ENCODE results near the gene FAM53A.
A peak's percentile ranks its signal among the peaks of the same experiment; 100 is the strongest.

Gene FAM53A

GRCh38 chr4:1637580-1638271 is 46.4 kb downstream of the FAM53A start:
- no peak for DNase-seq

- DNase-seq, result no peak
These were observed 47.5 kb downstream of the FAM53A start for GRCh38 chr4:1636490-1637211.

GRCh38 chr4:1635464-1635863 is 48.6 kb downstream of the FAM53A start:
- DNase-seq, result no peak

DNA sequence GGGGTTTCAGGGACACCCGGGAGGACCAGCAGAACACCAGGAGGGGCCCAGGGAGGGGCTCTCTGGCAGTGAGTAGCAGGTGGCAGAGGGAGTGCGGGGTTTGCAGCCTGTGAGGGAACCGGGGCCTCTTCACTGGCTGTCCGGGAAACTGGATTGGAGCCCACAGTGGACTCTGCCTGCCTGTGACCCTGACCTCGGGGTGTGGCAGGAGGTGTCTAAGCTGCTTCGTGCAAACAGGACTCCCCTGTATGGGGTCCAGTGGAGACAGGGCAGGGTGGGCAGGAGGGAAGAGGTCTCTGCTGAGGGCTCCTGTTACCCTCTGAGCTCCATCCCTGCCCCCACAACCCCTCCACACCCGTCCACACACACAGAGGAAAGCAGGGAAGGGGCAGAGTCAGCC is 50.1 kb downstream of the FAM53A start:
- no peak for DNase-seq

GRCh38 chr4:1632109-1633104 is 51.7 kb downstream of the FAM53A start:
- no peak for DNase-seq

- DNase-seq, result no peak
These were observed 53.0 kb downstream of the FAM53A start for GRCh38 chr4:1631136-1631535.

DNA sequence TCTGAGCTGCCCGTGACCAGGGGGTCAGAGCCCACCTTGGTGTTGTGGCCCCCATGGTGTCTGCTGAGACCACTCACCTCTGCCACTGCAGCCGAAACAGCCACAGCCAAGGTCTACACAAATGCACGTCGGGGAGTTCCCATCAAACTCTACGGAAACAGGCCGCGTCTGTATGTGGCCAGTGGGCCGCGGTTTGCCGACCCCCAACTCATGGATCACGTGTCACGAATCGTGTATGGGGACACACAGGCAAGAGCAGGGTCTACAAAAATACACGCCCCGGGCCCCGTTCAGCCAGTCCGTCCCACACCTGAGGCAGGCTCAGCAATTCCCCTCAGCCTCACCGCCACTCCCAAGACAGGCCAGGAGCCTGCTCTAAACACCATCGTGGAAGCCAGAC is 53.8 kb downstream of the FAM53A start:
- DNase-seq, result no peak

DNA sequence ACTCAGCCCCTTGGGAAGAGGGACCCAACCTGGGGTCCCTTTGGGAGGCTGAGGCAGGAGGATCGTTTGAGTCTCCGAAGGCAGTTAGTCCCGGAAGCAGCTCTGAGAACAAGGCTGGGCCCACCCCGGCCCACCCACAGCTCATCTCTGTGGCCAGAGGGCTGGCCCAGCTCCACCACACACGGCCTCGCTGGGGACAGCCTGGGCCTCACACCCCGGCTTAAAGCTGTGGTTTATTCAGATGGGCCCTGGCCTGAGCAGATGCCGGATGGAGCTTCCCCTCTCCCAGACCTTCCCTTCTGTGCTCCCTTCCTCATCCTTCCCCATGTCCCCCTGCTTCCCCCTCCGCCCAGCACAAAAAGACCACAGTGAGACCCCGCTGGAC is 54.4 kb downstream of the FAM53A start:
- no peak for DNase-seq

- DNase-seq, result peak; percentile 78
These were observed 55.0 kb downstream of the FAM53A start for GRCh38 chr4:1628892-1629698.

DNA sequence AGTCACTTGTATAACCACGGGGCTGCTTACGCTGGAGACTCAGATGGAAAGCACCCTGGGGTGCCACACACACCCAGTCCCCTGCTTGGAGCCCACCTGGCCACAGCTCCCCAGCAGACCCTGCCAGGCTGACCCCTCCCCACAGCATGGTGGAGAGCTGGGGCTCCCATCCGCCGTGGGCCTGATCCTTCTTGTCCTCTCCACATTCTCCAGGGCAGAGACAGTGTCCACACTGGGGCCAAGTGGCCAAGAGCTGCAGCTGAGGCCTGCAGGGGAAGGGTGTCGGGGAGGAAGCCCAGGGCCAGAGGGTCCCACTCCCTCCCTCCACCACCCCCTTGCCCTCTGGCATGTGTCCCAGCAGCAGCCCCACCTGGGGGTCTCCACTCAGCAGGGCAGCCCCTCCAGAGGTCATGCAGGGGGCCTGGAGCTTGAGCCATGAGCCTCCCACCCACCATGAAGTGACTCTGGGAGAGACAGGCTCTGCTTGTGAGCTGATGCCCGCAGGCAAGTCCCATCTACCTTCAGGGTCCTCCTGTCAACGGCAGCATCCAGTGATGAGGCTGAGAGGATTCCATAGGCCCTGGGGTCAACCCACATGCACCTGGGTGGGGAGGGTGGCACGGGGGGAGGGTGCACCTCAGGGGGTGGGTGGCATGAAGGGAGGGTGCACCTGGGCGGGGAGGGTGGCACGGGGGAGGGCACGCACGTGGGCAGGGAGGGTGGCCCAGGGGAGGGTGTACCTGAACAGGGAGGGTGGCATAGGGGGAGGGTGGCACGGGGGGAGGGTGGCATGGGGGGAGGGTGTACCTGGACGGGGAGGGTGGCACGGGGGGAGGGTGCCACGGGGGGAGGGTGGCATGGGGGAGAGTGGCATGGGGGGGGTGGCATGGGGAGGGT is 56.4 kb downstream of the FAM53A start:
- no peak for DNase-seq

DNA sequence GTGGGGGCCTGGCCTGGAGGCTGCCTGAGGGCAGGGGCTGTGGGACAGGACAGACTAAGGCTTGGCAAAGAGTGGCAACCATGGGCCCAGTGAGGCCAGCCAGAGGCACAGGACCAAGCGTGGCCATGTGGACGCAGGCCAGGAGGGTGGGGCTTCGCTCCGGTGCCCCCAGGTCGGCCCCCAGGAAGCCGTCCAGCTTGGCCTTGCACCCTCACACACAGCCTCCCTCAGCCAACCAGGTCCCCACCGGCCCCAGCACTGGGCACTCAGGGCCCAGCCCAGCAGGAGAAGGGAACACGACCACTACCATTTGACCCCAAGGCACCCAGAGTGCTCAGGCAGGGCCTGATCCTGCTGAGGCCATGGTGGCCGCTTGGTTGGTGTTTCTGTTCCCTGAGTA is 57.2 kb downstream of the FAM53A start:
- no peak for DNase-seq

DNA sequence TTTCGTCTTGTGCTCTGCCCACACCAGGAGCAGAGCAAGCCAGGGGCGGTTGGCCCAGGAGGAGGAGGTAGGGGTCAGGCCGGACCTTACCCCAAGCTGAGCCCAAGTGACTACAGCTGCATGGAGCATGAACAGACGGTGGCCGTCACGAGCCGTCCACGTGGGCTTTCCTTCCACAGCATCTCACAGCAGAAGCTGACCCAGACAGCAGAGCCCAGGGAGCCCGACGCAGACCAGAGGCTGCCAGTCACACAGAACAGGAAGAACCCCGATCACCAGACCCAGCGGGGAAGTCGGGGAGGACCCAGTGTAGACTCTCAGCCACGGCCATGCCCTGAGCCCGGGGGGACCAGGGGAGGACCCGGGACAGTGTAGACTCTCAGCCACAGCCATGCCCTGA is 58.0 kb downstream of the FAM53A start:
- DNase-seq, result no peak

DNA sequence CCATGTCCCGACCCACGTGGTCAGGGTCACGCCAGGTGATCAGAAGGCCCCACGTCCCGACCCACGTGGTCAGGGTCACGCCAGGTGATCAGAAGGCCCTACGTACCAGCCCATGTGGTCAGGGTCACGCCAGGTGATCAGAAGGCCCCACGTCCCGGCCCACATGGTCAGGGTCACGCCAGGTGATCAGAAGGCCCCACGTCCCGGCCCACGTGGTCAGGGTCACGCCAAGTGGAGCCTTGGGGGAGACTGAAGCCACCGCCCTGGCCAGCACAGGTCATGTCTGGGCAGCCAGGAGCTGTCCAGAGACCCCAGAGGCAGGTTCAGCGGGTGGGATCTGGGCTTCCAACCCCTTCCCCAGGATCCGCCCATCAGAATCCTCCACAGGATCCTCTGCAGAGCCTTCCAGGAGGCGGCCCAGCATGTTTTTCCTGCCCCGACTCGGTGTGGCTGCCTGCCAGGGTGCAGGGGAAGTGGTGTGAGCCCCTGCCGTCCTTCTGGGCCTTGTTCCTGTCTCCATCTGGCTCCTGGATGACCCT is 58.4 kb downstream of the FAM53A start:
- no peak for DNase-seq

GRCh38 chr4:1624519-1624910 is 59.6 kb downstream of the FAM53A start:
- no peak for DNase-seq

DNA sequence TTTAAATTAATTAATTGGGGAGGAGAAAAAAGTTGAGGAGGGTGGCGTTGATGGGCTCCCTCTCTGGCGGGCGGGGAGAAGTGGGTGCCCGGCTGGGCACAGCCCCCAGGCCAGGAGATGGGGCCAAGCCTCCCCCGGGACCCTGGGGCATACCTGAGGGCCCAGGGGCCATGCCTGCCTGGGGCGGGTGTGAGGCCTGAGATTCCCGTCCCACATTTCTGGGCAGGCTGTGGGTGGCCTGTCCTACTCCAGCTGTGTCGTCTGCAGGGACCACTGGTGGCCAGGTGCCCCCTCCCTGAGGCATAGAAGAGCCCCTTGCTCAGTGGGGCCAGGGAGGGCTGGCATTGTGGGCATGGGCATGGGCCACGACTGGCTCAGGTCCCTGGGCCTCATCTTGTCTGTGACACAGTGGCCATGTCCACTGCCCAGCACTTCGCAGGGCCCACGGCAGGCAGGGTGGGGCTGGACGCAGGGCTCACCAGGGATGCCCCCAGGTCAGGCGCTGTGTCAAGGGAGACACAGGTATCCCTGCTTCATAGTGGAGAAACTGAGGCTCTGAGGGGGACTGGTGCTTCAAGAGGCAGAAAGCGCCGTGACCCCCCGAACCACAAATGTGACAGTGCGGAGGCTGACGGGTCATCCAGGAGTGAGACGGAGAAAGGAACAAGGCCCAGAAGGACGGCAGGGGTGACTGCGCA is 60.1 kb downstream of the FAM53A start:
- no peak for DNase-seq

DNA sequence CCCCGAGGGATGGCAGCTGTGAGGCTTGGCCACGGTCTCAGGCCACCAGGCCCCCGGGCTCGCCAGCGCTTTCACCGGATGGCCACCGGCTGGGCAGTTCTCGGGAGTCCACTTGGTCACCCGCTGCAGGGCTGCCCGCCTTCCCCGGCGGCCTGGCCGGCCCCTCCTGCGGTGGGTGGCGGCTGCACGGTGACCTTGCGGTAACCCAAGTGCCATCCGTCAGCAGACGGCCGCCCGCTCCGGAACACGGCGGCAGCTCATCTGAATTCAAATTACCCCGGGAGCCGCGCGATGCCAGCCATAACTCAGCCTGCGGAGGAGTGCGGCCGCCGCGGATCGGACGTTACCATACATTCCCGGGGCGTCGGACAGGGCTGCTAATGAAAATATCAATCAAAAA is 60.7 kb downstream of the FAM53A start:
- no peak for DNase-seq

DNA sequence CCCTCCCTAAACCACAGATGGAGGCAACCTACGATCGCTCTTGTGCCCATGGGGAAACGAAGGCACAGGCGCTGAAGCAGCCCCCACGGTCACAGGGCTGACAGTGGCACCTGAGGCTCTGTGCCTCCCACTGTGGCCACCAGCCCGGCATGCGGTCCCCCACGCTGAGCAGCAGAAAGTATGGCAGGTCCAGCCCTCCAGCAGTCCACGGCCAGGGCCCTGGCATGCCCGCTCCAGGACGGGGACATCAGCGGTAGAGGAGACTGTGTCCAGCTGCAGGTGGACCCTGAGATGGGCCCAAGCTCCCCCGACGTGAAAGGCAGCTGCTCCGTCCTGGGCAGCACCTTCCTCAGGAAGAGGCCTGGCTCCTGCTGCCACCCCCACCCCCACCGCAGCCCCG is 61.2 kb downstream of the FAM53A start:
- no peak for DNase-seq

- no peak for DNase-seq
These were observed 61.9 kb downstream of the FAM53A start for GRCh38 chr4:1622238-1622637.

GRCh38 chr4:1621526-1621925 is 62.6 kb downstream of the FAM53A start:
- DNase-seq, result no peak

DNA sequence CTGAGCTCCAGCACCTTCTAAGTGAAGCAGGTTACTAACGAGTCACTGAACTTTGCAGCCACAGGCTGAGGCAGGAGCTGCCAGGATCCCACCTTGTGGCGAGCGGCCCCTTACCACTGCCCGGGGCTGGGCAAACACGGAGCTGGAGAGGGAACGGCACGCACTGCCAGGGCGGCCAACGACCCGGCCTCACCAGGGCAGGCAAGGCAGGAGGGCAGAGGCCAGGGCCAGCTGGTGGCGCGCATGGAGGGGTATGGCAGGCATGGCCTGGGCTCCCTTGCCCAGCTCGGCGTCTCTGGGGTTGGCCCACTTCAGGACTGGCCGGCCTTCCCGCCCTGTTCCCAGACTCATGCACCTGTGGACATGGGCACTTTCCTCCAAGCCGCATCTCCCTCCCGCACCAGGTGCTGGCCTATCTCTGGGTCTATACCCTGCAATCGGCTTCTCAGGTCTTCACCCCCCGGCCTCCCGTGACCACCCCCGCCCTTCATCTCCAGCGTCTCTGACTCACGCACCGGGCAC is 64.9 kb downstream of the FAM53A start:
- DNase-seq, result no peak

Measured in activated CD4-positive, CD25-positive, alpha-beta regulatory T cell treated with anti-CD3 and anti-CD28 coated beads, Interleukin-2, amount 50 U/mL, for 72 hours (primary cell).